ENCODE results near the gene LHFPL6.

Gene LHFPL6

DNA sequence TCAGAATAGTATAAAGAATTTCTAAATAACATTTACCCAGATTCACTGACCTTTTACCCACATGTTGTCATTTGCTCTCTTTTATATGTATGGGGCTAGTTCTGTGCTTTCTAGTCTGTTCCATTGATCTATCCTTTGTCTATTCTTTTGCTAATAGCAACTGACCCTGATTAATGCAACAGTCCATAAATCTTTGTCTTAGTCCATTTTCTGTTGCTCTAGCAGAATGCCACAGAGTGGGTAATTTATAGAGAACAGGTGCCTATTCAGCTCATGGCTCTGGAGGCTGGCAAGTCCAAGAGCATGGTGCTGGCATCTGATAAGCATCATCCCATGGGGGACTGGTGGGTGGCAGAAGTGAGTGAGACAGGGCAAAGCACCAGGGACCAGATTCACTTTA, 52.1 kb downstream of the LHFPL6 start:
- no peak overlapping the region for H3K9ac ChIP-seq (ENCODE audit: low read length)
- no peaks in the 10 kb centered on the region for H3K36me3 ChIP-seq (ENCODE audit: insufficient read depth, low read length)
- H3K27ac ChIP-seq (ENCODE audit: low read depth, low read length, poor library complexity, severe bottlenecking): no peak overlapping the region
- no peaks in the 10 kb centered on the region for H3K9me3 ChIP-seq (ENCODE audit: low read length)
- H3F3A ChIP-seq (ENCODE audit: insufficient read depth, low read length): no peaks in the 10 kb centered on the region
- no peak overlapping the region for H3K4me3 ChIP-seq (ENCODE audit: low read depth, low read length, poor library complexity, severe bottlenecking)
- H3K9me2 ChIP-seq (ENCODE audit: low read depth, low read length): no peaks in the 10 kb centered on the region
- H3K79me2 ChIP-seq (ENCODE audit: insufficient read depth, low read length): no peaks in the 10 kb centered on the region
- H4K20me1 ChIP-seq (ENCODE audit: insufficient read depth, low read length): no peaks in the 10 kb centered on the region
- no peaks in the 10 kb centered on the region for H3K27me3 ChIP-seq (ENCODE audit: insufficient read depth, low read length)
- H3K4me2 ChIP-seq (ENCODE audit: low read length): no peak overlapping the region
- TF ChIP-seq, protein P1, sequence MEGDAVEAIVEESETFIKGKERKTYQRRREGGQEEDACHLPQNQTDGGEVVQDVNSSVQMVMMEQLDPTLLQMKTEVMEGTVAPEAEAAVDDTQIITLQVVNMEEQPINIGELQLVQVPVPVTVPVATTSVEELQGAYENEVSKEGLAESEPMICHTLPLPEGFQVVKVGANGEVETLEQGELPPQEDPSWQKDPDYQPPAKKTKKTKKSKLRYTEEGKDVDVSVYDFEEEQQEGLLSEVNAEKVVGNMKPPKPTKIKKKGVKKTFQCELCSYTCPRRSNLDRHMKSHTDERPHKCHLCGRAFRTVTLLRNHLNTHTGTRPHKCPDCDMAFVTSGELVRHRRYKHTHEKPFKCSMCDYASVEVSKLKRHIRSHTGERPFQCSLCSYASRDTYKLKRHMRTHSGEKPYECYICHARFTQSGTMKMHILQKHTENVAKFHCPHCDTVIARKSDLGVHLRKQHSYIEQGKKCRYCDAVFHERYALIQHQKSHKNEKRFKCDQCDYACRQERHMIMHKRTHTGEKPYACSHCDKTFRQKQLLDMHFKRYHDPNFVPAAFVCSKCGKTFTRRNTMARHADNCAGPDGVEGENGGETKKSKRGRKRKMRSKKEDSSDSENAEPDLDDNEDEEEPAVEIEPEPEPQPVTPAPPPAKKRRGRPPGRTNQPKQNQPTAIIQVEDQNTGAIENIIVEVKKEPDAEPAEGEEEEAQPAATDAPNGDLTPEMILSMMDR (IDR thresholded peaks at IDR 0.05; ENCODE audit: low read length): no peak
- no peak for TF ChIP-seq EZH2 (IDR thresholded peaks at IDR 0.05; ENCODE audit: borderline replicate concordance, low read length)
- no peaks in the 10 kb centered on the region for H3K4me1 ChIP-seq (ENCODE audit: insufficient read depth, low read length, severe bottlenecking)
- H2AFZ ChIP-seq (ENCODE audit: low read length): no peak overlapping the region

DNA sequence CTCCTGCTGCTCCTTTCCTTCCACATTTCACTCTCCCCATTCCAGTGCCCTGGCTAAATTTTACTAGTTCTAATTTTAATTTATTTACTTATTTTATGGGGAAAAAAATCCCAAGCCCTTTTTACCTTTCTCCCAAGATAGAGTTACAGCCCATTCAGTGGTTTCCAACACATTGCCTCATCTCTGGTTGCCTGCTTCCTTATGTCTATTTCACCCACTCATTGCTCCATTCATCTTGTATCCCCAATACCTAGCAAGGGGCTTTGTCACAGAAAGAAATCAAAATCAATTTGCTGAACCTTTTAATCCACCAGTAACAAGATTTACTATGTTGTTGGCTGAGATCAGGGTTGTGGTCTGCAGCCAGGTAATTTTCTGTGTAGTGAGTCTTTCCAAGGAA, 55.9 kb downstream of the LHFPL6 start:
- H3K27ac ChIP-seq (ENCODE audit: low read depth, low read length, poor library complexity, severe bottlenecking): no peak overlapping the region
- H3K79me2 ChIP-seq (ENCODE audit: insufficient read depth, low read length): no peaks in the 10 kb centered on the region
- no peaks in the 10 kb centered on the region for H3K27me3 ChIP-seq (ENCODE audit: insufficient read depth, low read length)
- no peak overlapping the region for H2AFZ ChIP-seq (ENCODE audit: low read length)
- H3K4me2 ChIP-seq (ENCODE audit: low read length): no peak overlapping the region
- no peaks in the 10 kb centered on the region for H3K9me2 ChIP-seq (ENCODE audit: low read depth, low read length)
- no peaks in the 10 kb centered on the region for H3K9me3 ChIP-seq (ENCODE audit: low read length)
- H3K4me1 ChIP-seq (ENCODE audit: insufficient read depth, low read length, severe bottlenecking): no peaks in the 10 kb centered on the region
- H4K20me1 ChIP-seq (ENCODE audit: insufficient read depth, low read length): no peaks in the 10 kb centered on the region
- H3K4me3 ChIP-seq (ENCODE audit: low read depth, low read length, poor library complexity, severe bottlenecking): no peak overlapping the region
- H3K36me3 ChIP-seq (ENCODE audit: insufficient read depth, low read length): no peaks in the 10 kb centered on the region
- H3F3A ChIP-seq (ENCODE audit: insufficient read depth, low read length): no peaks in the 10 kb centered on the region
- H3K9ac ChIP-seq (ENCODE audit: low read length): no peak overlapping the region
- TF ChIP-seq, protein P1 (IDR thresholded peaks at IDR 0.05; ENCODE audit: low read length): no peak
- TF ChIP-seq EZH2 (IDR thresholded peaks at IDR 0.05; ENCODE audit: borderline replicate concordance, low read length): no peak

DNA sequence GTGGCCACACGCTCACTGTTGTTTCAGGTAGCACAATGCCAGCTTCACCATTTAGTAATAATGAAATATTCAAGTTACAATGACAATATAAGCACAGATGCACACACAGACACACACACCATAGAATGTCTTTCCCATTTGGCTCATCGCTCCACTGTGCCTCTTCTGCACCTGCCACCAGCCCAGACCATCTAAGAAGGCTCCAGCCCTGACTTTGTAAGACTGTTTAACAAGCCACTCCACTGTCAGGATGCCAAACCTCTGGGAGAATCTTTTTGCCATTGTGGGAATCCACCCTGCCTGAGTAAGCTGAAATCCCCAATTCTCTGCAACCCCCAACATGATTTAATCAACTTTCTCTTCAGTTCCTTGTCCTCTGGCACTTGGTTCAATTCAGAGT, 60.6 kb downstream of the LHFPL6 start:
- Histone ChIP-seq H3K27me3 (ENCODE audit: insufficient read depth, low read length) (no peaks in the 10 kb centered on the region), H3K4me3 (ENCODE audit: low read depth, low read length, poor library complexity, severe bottlenecking) (no peak overlapping the region), H4K20me1 (ENCODE audit: insufficient read depth, low read length) (no peaks in the 10 kb centered on the region), H3K9me2 (ENCODE audit: low read depth, low read length) (no peaks in the 10 kb centered on the region), H3F3A (ENCODE audit: insufficient read depth, low read length) (no peaks in the 10 kb centered on the region), H3K4me2 (ENCODE audit: low read length) (no peak overlapping the region), H3K36me3 (ENCODE audit: insufficient read depth, low read length) (no peaks in the 10 kb centered on the region), H3K4me1 (ENCODE audit: insufficient read depth, low read length, severe bottlenecking) (no peaks in the 10 kb centered on the region), H3K27ac (ENCODE audit: low read depth, low read length, poor library complexity, severe bottlenecking) (no peak overlapping the region), H3K79me2 (ENCODE audit: insufficient read depth, low read length) (no peaks in the 10 kb centered on the region), H3K9ac (ENCODE audit: low read length) (no peak overlapping the region), H3K9me3 (ENCODE audit: low read length) (no peaks in the 10 kb centered on the region), H2AFZ (ENCODE audit: low read length) (no peak overlapping the region)
- TF ChIP-seq EZH2 (IDR thresholded peaks at IDR 0.05; ENCODE audit: borderline replicate concordance, low read length): no peak
- TF ChIP-seq, protein P1 (IDR thresholded peaks at IDR 0.05; ENCODE audit: low read length): no peak

All from OCI-LY1 (cell line).